ENCODE measurements around the gene POLR1A.

The POLR1A gene

DNA sequence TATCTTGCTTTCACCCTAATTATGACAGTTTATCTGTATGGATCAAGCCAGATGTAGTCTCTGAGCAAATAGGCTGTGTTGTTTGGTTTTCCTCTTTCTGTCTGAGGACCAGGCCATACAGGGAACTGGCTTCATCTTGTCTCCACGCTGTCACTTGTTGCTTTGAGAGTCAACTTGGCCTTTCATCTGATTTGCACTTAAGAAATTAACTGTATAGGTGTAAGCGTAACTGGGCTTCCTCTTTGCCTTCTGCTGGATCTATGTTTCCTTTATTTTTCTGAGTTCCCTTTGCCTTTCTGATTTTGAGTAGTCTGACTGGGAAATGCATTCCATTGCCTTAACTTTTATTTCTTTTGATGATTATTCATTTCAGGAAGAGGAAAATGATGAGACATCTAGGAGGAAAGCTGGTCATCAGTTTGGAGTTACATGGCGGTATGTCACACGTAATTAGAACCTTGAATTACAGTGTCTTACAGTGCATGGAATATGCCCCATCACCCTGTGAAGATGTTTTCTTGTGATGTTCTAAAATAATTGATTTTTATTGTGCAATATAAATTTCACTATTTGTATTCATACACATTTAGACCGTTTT is 17.7 kb upstream of the POLR1A start:
- no peak overlapping the region for H3K27ac Mint-ChIP-seq
- H3K9me3 Mint-ChIP-seq, result no peaks in the 10 kb centered on the region
- H3K4me3 Mint-ChIP-seq, result no peak overlapping the region
- H3K27me3 Mint-ChIP-seq (ENCODE audit: low read depth), result no peaks in the 10 kb centered on the region
- DNase-seq (ENCODE audit: low spot score), result no peak
- peaks cover 72% of the 10 kb centered on the region for H3K36me3 Mint-ChIP-seq (ENCODE audit: low read depth)
- H3K4me1 Mint-ChIP-seq (ENCODE audit: low read depth), result no peaks in the 10 kb centered on the region

DNA sequence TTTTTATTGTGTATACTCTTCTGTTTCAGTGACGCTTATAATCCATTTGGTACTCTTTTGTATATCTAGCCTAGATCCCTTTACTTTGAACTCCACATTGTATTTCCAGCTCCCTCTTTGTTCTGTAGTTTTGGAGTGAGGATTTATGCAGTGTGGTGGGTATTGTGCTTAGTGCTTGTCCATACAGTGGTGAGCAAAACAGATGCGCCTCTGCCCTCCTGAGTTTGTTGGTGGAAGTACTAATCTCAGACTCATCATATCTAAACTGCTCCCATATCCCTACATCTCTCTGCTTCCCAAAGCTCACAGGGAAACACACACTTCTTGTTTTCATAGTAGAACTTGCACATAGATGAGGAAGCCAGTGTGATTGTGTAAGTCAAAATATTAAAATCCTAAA is 12.4 kb upstream of the POLR1A start:
- H3K4me3 Mint-ChIP-seq, result no peak overlapping the region
- H3K9me3 Mint-ChIP-seq, result no peaks in the 10 kb centered on the region
- H3K27me3 Mint-ChIP-seq (ENCODE audit: low read depth), result no peaks in the 10 kb centered on the region
- H3K4me1 Mint-ChIP-seq (ENCODE audit: low read depth), result no peaks in the 10 kb centered on the region
- no peak for DNase-seq (ENCODE audit: low spot score)
- peaks cover 65% of the 10 kb centered on the region for H3K36me3 Mint-ChIP-seq (ENCODE audit: low read depth)
- no peak overlapping the region for H3K27ac Mint-ChIP-seq

DNA sequence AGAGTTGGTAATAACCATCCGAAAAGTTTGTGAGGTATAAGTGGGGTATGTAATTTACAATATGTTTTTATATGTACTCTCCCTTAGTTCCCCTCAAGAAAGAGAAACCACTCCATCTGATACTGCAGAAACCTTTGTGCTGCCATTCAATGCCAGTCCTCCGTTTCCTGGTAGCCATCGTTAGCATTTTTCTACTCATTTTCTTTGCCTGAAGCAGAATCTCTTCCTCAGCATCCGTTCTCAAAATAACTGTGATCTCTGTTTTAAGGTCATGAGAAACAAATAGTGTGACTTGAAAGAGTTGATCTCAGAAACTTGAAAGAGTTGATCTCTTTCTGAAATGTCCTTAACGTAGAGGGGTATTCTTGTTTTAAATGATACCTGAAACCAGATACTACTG is 1.3 kb upstream of the POLR1A start:
- H3K27ac Mint-ChIP-seq, result peak overlapping the region; percentile 99
- no peak for DNase-seq (ENCODE audit: low spot score)
- H3K27me3 Mint-ChIP-seq (ENCODE audit: low read depth), result no peaks in the 10 kb centered on the region
- peaks cover 34% of the 10 kb centered on the region for H3K4me1 Mint-ChIP-seq (ENCODE audit: low read depth)
- no peaks in the 10 kb centered on the region for H3K9me3 Mint-ChIP-seq
- H3K36me3 Mint-ChIP-seq (ENCODE audit: low read depth), result peaks cover 40% of the 10 kb centered on the region
- peak overlapping the region; percentile 93 for H3K4me3 Mint-ChIP-seq

- no peaks in the 10 kb centered on the region for H3K9me3 Mint-ChIP-seq
- peak; percentile 94 for DNase-seq (ENCODE audit: low spot score)
- peaks cover 43% of the 10 kb centered on the region for H3K36me3 Mint-ChIP-seq (ENCODE audit: low read depth)
- peak within 1 kb of the TSS; percentile 99 for H3K27ac Mint-ChIP-seq
- H3K27me3 Mint-ChIP-seq (ENCODE audit: low read depth), result no peaks in the 10 kb centered on the region
- peaks cover 37% of the 10 kb centered on the region for H3K4me1 Mint-ChIP-seq (ENCODE audit: low read depth)
- H3K4me3 Mint-ChIP-seq, result peak within 1 kb of the TSS; percentile 93
These were observed 571 bp upstream of the POLR1A start, which contains the start of gene PTCD3 for GRCh38 chr2:86105969-86106945. TSS of gene PTCD3 (plus strand) at chr2:86106235. CDS start at chr2:86106248, 13 bp downstream.

DNA sequence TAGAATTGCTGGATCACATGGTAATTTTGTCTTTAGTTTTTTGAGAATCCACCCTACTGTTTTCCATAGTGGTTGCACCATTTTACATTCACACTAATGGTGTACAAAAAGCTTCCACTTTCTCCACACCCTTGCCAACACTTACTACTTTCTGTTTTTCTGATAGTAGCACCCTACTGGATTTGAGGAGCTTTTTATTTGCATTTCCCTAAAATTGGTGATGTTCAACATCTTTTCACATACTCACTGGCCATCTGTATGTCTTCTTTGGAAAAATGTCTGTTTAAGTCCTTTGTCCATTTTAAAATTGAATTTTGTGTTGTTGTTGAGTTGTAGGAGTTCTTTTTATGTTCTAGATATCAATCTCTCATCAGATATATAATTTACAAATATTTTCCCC is 3.5 kb downstream of the POLR1A start:
- Mint-ChIP-seq H3K9me3 (no peaks in the 10 kb centered on the region), H3K4me3 (no peak overlapping the region), H3K27ac (no peak overlapping the region), H3K36me3 (ENCODE audit: low read depth) (peaks cover 39% of the 10 kb centered on the region), H3K4me1 (ENCODE audit: low read depth) (peaks cover 31% of the 10 kb centered on the region), H3K27me3 (ENCODE audit: low read depth) (no peaks in the 10 kb centered on the region)
- no peak for DNase-seq (ENCODE audit: low spot score)

DNA sequence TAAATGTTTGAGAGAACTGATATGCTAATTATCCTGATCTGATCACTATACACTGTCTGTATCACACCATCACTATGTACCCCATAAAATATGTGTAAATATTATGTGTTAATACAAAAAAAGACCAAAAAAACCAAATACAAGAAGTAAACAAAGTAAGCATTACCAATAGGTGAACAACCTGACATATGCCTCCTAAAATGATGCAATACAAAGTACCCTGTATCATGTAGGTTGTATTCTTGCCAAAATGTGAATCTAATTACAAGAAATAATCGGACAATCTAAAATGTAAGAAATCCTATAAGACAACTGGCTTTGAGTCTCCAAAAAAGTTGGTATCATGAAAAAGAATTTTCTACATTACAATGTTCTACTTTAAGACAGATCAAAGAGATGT is 7.8 kb downstream of the POLR1A start:
- H3K36me3 Mint-ChIP-seq (ENCODE audit: low read depth), result peaks cover 46% of the 10 kb centered on the region
- H3K27ac Mint-ChIP-seq, result no peak overlapping the region
- H3K27me3 Mint-ChIP-seq (ENCODE audit: low read depth), result no peaks in the 10 kb centered on the region
- DNase-seq (ENCODE audit: low spot score), result no peak
- no peaks in the 10 kb centered on the region for H3K9me3 Mint-ChIP-seq
- peaks cover 15% of the 10 kb centered on the region for H3K4me1 Mint-ChIP-seq (ENCODE audit: low read depth)
- H3K4me3 Mint-ChIP-seq, result no peak overlapping the region

DNA sequence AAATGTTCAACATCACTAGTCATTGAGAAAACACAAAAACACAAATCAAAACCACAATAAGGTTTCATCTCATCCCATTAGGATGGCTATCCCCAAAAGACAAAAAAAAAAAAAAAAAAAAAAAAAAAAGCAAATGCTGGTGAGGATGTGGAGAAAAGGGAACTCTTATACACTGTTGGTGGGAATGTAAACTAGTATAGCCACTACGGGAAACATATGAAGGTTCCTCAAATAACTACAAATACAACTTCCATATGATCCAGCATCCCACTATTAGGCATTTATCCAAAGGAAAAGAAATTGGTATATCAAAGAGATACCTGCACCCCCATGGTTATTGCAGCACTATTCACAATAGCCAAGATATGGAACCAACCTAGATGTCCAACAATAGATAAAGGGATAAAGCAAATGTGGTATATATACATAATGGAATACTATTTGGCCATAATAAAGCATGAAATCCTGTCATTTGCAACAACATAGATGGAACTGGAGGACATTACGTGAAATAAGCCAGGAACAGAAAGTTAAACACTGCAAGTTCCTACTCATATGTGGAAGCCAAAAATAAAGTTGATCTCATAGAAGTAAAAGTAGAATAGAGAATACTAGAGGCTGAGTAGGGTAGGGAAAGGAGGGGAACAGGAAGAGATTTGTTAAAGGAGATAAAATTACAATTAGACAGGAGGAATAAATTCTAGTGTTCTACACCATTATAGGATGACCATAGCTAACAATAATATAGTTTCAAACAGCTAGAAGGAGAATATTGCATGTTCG is 8.4 kb downstream of the POLR1A start:
- peaks cover 10% of the 10 kb centered on the region for H3K4me1 Mint-ChIP-seq (ENCODE audit: low read depth)
- no peak for DNase-seq (ENCODE audit: low spot score)
- H3K9me3 Mint-ChIP-seq, result no peaks in the 10 kb centered on the region
- H3K36me3 Mint-ChIP-seq (ENCODE audit: low read depth), result peaks cover 41% of the 10 kb centered on the region
- H3K4me3 Mint-ChIP-seq, result no peak overlapping the region
- H3K27ac Mint-ChIP-seq, result peak overlapping the region; percentile 35
- H3K27me3 Mint-ChIP-seq (ENCODE audit: low read depth), result no peaks in the 10 kb centered on the region

GRCh38 chr2:86094229-86094628 is 11.5 kb downstream of the POLR1A start:
- H3K9me3 Mint-ChIP-seq, result no peaks in the 10 kb centered on the region
- DNase-seq (ENCODE audit: low spot score), result no peak
- H3K4me1 Mint-ChIP-seq (ENCODE audit: low read depth), result peaks cover 8% of the 10 kb centered on the region
- no peaks in the 10 kb centered on the region for H3K27me3 Mint-ChIP-seq (ENCODE audit: low read depth)
- H3K4me3 Mint-ChIP-seq, result no peak overlapping the region
- peaks cover 45% of the 10 kb centered on the region for H3K36me3 Mint-ChIP-seq (ENCODE audit: low read depth)
- no peak overlapping the region for H3K27ac Mint-ChIP-seq

DNA sequence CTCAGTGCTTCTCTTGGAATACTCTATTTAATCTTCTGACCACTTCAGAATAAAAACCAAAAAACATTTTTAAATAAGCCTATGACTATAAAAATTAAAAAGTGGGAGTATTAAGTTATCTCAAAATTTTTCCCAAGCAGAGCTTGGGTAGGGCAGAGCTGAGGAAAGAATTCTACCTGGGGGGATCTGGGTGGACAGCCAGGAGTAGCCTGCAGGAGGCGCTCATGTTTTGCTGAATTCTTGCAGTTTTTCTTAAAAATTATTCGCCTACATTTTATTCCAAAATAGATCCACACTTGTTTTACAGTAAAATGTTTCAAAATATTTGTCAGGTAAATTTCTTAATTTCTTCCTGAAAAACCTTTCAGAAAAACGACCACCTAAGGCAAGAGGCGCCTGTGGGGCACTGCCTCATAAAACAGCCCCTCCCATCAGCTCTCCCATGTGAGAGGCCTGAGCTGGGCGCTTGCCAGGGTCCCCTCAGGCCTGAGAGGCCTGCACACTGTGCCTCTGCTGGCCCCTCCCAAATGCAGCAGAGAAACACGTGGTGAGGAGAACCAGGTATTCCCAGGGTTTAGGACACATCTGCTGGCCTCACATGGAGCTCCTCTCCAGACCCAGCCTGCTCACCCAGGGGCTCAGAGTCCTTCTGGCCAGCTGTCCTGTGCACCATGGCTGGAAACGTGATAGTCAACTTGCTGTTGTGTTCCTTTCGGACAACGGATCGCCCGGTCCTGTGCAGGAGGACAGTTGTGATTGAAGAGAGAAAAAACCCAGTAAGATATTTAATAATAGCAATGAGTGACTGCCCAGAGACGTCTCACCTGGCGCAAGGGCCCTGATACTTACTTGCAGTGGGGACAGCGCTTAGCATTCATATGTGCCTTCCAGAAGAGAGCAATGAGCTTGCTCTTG is 17.5 kb downstream of the POLR1A start:
- Mint-ChIP-seq H3K27ac (no peak overlapping the region), H3K4me3 (no peak overlapping the region), H3K27me3 (ENCODE audit: low read depth) (no peaks in the 10 kb centered on the region), H3K4me1 (ENCODE audit: low read depth) (no peaks in the 10 kb centered on the region), H3K9me3 (no peaks in the 10 kb centered on the region), H3K36me3 (ENCODE audit: low read depth) (peaks cover 33% of the 10 kb centered on the region)
- no peak for DNase-seq (ENCODE audit: low spot score)

GRCh38 chr2:86082756-86083155 is 22.9 kb downstream of the POLR1A start:
- Mint-ChIP-seq H3K4me1 (ENCODE audit: low read depth) (peaks cover 31% of the 10 kb centered on the region), H3K36me3 (ENCODE audit: low read depth) (peaks cover 36% of the 10 kb centered on the region), H3K9me3 (no peaks in the 10 kb centered on the region), H3K27me3 (ENCODE audit: low read depth) (no peaks in the 10 kb centered on the region), H3K27ac (no peak overlapping the region), H3K4me3 (no peak overlapping the region)
- DNase-seq (ENCODE audit: low spot score), result no peak

GRCh38 chr2:86081724-86082123 is 24.0 kb downstream of the POLR1A start:
- Mint-ChIP-seq H3K4me3 (no peak overlapping the region), H3K27me3 (ENCODE audit: low read depth) (no peaks in the 10 kb centered on the region), H3K27ac (no peak overlapping the region), H3K4me1 (ENCODE audit: low read depth) (peaks cover 36% of the 10 kb centered on the region), H3K36me3 (ENCODE audit: low read depth) (peaks cover 42% of the 10 kb centered on the region), H3K9me3 (no peaks in the 10 kb centered on the region)
- no peak for DNase-seq (ENCODE audit: low spot score)

DNA sequence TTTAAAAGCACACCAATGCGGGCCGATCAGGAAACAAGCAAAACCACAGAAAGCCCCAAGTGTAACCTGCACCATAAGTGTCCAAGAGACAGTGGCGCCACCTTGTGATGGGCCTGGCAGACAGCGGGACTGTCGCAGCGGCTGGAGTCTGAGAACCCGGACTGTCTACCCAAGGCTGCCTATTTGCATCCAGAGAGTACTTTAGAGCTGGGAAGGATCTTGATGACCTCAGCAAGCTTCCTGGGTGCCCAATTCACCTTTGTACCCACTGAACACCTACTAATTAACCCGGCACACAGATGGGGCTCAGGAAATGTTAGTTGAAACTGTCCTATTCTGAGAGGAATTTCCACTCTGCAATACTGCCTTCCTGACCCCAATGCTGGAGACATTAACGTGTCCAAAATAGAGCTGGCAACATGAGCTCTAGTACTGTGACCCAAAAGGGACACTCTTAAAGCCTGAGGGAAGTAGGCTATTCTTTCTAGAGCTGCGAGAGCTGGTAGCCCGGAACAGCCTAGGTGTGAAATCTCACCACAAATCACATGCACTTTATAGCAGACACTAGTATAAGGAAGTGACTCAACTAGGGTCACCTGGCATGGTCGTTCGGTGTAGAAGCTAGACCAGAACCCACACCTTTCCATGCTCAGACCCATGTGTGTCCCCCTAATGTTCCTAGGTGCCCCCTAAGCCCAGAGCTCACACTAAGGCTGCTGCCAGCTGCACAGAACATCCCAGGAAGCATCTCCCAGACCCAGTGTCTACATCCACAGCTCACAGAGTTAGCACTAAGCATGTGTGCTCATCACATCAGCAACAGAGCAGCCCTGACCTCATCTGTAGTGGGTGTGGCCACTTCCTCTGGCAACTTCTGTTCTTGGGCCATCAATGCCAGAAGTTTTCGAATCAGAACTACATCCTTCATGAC is 25.4 kb downstream of the POLR1A start:
- Mint-ChIP-seq H3K36me3 (ENCODE audit: low read depth) (peaks cover 46% of the 10 kb centered on the region), H3K4me3 (no peak overlapping the region)
- DNase-seq (ENCODE audit: low spot score), result peak; percentile 67

More for the DNA sequence above, 25.4 kb downstream of the POLR1A start:
- peak overlapping the region; percentile 72 for H3K27ac Mint-ChIP-seq
- no peaks in the 10 kb centered on the region for H3K27me3 Mint-ChIP-seq (ENCODE audit: low read depth)
- H3K9me3 Mint-ChIP-seq, result no peaks in the 10 kb centered on the region
- H3K4me1 Mint-ChIP-seq (ENCODE audit: low read depth), result peaks cover 36% of the 10 kb centered on the region
